DLD1 (cell line): Measurements from ENCODE around the gene CACNA1H.
"Not testable (repeated sequence)": the region's sequence is repeated elsewhere in the genome, so short reads cannot be mapped to it uniquely, and the experiment has no call there.

ENCODE experiments used
- in situ Hi-C: cut with HindIII; loops from 2 replicates; pipeline ENCODE4 v1.10.0; 2017; ENCODE audit warnings: low sequenced_read_pairs

The CACNA1H gene

DNA sequence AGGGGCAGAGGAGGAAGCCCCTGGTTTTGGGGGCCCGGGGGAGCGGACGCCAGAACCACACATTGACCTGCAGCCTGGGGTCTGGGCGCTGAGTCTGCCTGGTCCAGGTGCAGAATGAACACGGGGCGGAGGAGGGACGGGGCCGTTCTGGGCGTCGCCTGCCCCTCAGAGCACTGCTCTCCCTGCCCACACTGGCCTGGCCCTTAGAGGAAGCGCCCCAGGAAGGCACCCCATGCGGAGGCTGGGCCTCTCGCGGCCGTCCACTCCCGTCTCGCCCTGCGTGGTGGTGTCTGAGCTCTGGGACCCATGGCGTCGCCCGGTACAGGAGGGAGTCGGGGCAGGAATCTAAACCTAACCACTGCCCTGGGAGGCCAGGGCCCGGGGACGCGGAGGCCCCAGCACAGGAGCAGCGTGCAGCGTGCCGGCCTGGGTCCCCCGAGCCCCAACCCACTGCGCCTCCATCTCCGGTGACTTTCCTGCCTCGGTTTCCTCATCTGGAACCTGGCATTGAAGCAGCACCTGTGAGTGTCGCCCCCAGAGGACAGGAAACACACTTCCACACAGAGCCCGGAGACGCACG is 107.3 kb downstream of the CACNA1H start:
- in situ Hi-C loops: no loop called here

DNA sequence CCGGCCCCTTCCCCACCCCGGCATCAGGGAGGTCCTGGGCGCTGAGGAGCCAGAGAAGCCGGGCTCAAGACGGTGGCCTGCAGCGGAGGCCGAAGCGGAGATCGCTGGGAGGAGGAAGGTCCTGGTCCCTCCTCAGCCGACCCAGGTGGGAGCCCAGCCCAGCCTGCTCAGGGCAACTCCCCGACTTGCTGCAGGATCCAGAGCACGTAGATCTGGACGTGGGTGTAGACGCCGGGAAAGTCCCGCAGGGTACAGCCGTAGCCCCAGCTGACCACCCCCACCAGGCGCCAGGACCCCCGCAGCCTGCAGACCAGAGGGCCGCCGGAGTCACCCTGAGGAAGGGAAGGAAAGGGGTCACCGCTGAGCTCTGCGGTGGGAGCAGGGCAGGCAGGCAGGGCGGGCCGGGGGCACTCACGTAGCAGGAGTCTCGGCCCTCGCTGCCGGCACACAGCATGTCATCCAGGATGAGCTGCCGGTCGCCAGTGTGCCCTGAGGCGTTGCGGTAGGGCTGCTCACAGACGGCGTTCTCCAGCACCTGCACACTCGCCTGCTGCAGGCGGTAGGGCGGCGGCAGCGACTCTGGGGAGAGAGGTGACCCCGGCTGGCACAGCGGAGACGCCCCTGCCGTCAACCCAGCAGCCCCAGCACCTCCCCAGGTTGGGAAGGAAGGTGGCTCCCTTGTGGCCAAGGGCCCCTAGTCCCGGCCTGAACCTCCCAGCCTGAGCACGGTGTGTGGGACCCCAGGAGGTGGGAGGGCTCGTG is 108.4 kb downstream of the CACNA1H start:
- in situ Hi-C loops: no loop called here

DNA sequence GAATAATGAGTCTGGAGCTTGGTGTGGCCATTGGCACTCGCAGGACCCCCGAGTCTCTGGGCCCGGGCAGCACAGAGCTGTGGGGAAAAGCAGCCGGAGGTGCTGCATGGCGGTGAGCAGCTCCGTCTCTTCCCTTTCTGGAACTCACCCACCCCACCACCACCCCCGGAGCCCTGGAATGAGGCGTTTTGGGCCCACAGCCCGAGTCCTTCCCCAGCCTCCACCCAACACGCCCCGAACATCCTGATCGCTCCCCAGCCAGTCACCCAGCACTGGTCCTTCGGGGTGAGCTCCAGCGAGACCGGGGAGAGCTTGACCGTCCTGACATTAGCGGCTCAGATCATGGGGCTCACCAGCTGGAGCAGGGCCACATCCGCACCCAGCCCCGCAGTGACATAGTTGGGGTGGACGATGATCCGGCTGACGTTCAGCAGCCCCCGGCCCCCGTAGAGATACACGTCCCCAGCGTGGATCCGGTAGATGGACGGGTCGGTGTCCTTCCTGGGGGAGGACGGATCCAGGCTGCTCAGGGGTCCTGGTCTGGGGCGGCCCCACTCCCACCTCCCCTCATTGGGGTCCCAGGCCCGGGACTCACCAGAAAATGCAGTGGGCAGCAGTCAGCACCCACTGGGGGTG is 109.4 kb downstream of the CACNA1H start:
- in situ Hi-C loops: no loop called here

DNA sequence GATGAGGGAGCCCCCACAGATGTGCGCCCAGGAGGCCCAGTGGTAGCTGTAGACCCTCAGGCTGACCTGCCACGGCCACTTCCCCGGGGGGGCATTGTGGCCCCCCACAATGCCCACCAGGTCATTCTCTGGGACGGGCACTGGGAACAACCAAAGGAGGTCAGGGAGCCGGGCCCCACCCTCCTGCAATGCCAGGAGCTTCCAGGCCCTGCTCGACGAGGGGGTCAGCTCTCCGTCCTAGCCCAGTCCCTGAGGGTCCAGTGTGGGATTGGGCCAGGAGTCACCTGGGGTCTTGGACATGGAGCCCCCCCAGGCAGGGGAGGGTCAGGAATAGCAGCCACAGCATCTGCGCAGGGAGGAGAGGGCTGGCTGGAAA is 109.9 kb downstream of the CACNA1H start:
- in situ Hi-C loops: no loop called here

DNA sequence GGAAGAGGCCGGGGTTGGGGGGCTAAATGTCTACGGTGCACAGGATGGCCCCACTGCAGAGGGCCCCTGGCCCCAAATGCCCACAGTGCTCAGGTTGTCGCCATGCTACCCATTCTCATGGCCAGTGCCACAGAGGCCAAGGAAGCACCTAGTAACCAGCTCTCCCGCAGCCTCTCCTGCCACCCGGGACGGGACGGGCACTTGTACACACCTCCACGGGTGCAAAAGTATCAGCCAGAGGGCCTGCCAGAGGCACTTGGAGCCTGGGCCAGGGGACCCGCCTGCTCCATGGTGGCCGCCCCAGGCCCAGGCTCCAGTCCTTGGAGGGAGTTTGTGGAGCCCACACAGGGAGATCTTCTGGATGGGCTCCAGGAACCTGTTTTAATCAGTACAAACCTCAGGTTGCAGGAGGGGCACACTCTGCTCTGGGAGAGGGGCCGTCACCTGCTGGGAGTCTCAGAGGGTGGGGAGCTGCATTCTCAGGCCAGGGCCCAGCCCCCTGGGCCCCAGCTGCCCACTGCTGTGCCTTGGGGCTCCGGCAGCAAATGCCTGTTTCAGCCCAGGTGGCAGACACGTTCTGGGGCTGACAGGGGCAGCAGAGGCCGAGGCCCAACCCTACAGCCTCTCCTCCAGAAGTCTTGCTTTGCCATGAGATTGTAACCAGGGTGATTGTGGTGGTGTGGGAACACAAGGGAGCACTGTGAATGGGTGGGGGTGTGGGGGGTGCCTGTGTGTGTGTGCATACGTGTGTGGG is 110.9 kb downstream of the CACNA1H start:
- in situ Hi-C loops: no loop called here

DNA sequence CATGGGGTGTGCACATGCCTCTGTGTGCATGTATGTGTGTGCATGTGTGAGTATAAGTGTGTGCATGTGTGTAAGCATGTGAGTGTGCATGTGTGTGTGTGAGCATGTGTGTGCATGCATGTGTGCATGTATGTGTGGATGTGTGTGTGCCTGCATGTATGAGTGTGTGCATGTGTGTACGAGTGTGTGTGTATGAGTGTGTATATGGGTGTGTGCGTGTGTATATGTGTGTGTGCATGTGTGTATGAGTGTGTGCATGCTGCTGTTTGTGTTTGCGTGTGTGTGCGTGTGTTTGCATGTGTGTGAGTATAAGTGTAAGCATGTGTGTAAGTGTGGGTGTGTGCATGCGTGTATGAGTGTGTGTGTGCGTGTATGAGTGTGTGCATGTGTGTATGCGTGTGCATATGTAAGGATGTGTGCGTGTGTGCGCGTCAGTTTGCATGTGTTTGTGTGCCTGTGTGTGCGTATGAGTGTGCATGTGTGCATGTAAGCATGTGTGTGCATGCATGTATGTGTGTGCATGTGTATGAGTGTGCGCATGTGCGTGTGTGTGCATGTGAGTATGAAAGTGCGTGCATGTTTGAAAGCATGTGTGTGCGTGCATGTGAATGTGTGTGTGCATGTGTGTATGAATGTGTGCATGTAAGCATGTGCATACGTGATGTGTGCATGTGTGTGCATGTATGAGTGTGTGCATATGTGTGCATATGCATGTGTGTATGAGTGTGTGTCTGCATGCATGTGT is 111.6 kb downstream of the CACNA1H start:
- in situ Hi-C loops: no loop called here

DNA sequence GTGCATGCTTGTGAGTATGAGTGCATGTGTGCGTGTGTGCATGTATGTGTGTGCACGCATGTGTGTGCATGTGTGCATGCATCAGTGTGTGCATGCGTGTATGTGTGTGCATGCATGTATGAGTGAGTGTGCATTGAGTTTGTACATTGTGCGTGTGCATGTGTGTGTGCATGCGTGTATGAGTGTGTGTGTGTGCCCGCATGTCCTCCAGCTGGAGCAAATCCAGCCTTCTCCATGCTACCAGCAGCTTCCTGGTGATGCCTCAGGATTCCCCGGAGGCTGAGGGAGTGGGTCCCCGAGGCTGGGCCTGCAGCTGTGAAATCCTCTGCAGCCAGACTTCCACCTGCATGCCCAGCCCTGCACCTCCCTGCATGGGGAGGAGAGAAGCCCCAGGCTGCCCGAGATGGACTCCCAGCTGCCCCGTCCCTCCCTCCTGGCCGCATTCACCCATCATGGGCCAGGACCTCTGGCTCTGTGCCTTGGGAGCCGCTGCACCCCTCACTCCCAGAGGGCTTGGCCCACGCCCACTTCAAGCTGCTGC is 112.3 kb downstream of the CACNA1H start:
- in situ Hi-C loops: no loop called here

DNA sequence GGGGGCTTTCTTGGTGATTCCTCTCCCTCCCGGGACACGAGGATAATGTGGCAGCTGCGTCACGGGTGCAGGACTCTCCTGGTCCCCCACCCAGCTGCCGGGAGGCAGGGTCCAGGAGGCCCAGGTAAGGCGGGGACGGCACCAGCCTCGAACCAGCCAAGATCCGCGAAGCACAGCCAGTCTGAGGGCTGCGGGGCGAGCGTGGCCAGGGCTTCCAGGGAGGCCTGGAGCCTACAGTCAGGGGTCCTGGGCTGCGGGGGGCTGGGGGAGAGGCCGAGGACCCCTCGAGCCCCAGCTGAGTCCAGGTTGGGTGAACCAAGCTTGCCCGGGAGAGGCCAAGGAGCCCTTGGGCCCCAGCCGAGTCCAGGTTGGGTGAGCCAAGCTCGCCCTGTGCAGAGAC is 112.9 kb downstream of the CACNA1H start:
- in situ Hi-C loops: no loop called here

DNA sequence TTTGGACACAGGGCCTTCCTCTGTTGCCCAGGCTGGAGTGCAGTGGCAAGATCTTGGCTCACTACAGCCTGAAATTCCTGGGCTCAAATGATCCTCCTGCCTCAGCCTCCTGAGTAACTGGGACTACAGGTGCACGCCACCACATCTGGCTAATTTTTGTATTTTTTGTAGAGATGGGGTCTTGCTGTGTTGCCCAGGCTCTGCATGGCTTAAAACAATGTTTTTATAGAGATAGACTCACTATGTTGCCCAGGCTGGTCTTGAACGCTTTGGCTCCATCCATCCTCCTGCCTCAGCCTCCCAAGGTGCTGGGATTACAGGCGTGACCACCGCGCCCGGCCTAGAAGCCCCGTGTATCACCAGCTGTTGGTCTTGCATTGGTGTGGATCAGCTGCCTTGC is 116.5 kb downstream of the CACNA1H start:
- in situ Hi-C loops: not testable (repeated sequence)

DNA sequence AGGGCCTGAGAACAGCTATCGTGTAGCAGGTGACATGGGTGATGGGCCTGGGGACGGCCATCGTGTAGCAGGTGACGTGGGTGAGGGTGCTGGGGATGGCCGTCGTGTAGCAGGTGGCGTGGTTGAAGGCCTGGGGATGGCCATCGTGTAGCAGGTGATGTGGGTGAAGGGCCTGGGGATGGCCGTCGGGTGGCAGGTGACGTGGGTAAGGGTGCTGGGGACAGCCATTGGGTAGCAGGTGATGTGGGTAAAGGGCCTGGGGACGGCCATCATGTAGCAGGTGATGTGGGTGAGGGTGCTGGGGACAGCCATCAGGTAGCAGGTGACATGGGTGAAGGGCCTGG is 118.4 kb downstream of the CACNA1H start:
- in situ Hi-C loops: no loop called here
